Mucosa of descending colon (tissue), 3 donors: Measurements from ENCODE around the gene NLRP9. TPM values are rescaled to one million over a fixed set of nuclear protein-coding genes. Genes with fewer than 3 reads are reported as not detected.

Experiments used
- ATAC-seq: fragments of 200-7000 bp; cut with Tn5 transposase; one replicate; pipeline ENCODE4 v1.9.1; 2020; ENCODE audit warnings: mild to moderate bottlenecking, moderate library complexity
- DNase-seq, 3 donors: peaks; one replicate each; pipeline ENCODE4 v3.0.0-alpha.2; 2020
- H3K36me3 ChIP-seq: fragments of 200-600 bp; one replicate; pipeline ENCODE4 v1.8.0; 2021; ENCODE audit warnings: low read depth, mild to moderate bottlenecking
- H3K4me1 ChIP-seq: fragments of 200-600 bp; one replicate; pipeline ENCODE4 v1.8.0; 2021; ENCODE audit warnings: low read depth, mild to moderate bottlenecking
- H3K4me3 ChIP-seq: fragments of 200-600 bp; one replicate; pipeline ENCODE4 v1.8.0; 2021; ENCODE audit warnings: mild to moderate bottlenecking
- H3K9me3 ChIP-seq: fragments of 200-600 bp; one replicate; pipeline ENCODE4 v1.8.0; 2021; ENCODE audit warnings: mild to moderate bottlenecking
- CTCF ChIP-seq: fragments of 200-600 bp; IDR thresholded peaks from one replicate; pipeline ENCODE4 v1.8.0; 2022; ENCODE audit warnings: antibody characterized with exemption, mild to moderate bottlenecking
- intact Hi-C, 2 donors: fragments of 100-400 bp; cut with DNase I in 1 of 2; cut with micrococcal nuclease in 1 of 2; formaldehyde crosslinking; loops; one replicate each; pipeline versions ENCODE4 v1.11.0 to v1.11.1; 2022; cut with DNase I, micrococcal nuclease
- total RNA-seq, 3 donors: library from RNA; stranded (reverse); fragmentation: NEBNext Ultra II Directional in 2 of 3; extraction: Animal tissue kit (Norgen Biotek cat#: 25700) in 2 of 3; gene quantifications; one replicate each; pipeline versions ENCODE4 v1.2.1 to v1.2.4, GENCODE V29; 2021 to 2023
- donor health status: DM: no; HTN: no; CAD: no; lungs with moderate emphysema.
- donor health status: DM: no; HTN: no; CAD: no.
- donor health status: DM: no; HTN: yes; CAD: no.

Gene NLRP9
- total RNA-seq, 3 donors from 2014 or later: not detected

GRCh38 chr19:55717251-55717650 lies 21.0 kb downstream of the NLRP9 start:
- H3K4me3 ChIP-seq: no peak overlapping the region
- DNase-seq (no peak), ATAC-seq (no peak)
- H3K9me3 ChIP-seq: peaks cover 10% of the 10 kb centered on the region
- intact Hi-C loops: no loop called here
- H3K36me3 ChIP-seq: no peaks in the 10 kb centered on the region
- no peaks in the 10 kb centered on the region for H3K4me1 ChIP-seq
- no peak for TF ChIP-seq CTCF

GRCh38 chr19:55716531-55716930 lies 21.7 kb downstream of the NLRP9 start:
- DNase-seq (no peak), ATAC-seq (no peak)
- no peaks in the 10 kb centered on the region for H3K36me3 ChIP-seq
- H3K4me1 ChIP-seq: no peaks in the 10 kb centered on the region
- H3K9me3 ChIP-seq: peaks cover 7% of the 10 kb centered on the region
- no peak for TF ChIP-seq CTCF
- H3K4me3 ChIP-seq: no peak overlapping the region
- intact Hi-C loops: no loop called here

GRCh38 chr19:55712804-55713631 lies 25.2 kb downstream of the NLRP9 start:
- intact Hi-C loops: no loop called here
- Histone ChIP-seq H3K4me3 (no peak overlapping the region), H3K36me3 (no peaks in the 10 kb centered on the region), H3K4me1 (no peaks in the 10 kb centered on the region), H3K9me3 (no peaks in the 10 kb centered on the region)
- ATAC-seq (no peak), DNase-seq (no peak)
- no peak for TF ChIP-seq CTCF

GRCh38 chr19:55711719-55712118 lies 26.5 kb downstream of the NLRP9 start:
- H3K36me3 ChIP-seq: no peaks in the 10 kb centered on the region
- ATAC-seq: no peak
- no peaks in the 10 kb centered on the region for H3K9me3 ChIP-seq
- no peak overlapping the region for H3K4me3 ChIP-seq
- no peak for TF ChIP-seq CTCF
- H3K4me1 ChIP-seq: no peaks in the 10 kb centered on the region
- intact Hi-C loops: no loop called here
- DNase-seq: no peak

GRCh38 chr19:55705972-55706371 lies 32.2 kb downstream of the NLRP9 start:
- DNase-seq (no peak), ATAC-seq (no peak)
- TF ChIP-seq CTCF: no peak
- no peaks in the 10 kb centered on the region for H3K9me3 ChIP-seq
- peaks cover 13% of the 10 kb centered on the region for H3K4me1 ChIP-seq
- H3K36me3 ChIP-seq: no peaks in the 10 kb centered on the region
- no peak overlapping the region for H3K4me3 ChIP-seq
- intact Hi-C loops: no loop called here
